Activated T-cell treated with anti-CD3 and anti-CD28 coated beads for 4 hours (primary cell): ENCODE data around the gene PAFAH1B2.
"Not testable (repeated sequence)": the region's sequence is repeated elsewhere in the genome, so short reads cannot be mapped to it uniquely, and the experiment has no call there.

Experiments used
- DNase-seq: peaks from one replicate; pipeline ENCODE4 v3.0.0-alpha.2; 2020

The PAFAH1B2 gene

DNA sequence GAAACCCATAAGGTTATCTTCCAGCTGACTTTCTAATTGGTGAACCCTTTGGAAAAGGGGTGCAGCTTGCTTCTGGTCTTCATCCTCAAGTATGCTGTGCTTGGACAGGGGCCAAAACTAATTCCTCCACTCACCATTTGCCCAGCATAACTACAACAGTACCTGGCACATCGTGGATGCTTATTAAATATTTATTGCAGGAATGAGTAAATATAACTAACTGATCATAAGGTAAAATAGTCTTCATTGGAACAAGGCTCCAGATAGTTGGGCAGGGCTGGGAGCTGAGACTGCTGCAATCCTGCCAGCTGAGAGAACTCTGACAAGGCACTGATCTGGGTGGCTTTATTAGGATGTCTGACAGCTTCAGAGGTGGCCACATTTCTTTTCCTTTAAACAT is 32.1 kb downstream of the PAFAH1B2 start:
- no peak for DNase-seq

DNA sequence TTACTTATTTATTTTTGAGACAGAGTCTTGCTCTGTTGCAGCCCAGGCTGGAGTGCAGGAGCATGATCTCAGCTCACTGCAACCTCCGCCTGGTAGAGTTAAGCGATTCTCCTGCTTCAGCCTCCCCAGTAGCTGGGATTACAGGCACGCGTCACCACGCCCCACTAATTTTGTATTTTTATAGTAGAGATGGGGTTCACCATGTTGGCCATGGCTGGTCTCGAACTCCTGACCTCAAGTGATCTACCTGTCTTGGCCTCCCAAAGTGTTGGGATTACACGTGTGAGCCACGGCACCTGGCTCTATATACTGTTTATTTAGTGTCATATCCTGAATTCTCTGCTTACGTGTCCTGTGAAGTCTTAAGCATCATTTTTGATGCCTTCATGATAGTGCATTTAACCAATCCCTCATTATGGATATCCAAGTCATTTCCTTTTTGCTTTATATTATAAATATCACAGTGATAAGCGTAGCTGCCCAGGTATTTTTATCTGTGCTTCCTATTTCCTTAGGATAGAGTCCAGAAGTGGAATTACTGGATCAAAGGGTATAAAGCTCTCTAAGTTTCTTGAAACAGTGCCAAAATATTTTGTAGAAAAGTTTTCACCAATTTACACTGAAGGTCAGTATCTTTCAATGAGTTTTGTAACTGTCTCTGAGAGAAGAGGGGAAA is 33.6 kb downstream of the PAFAH1B2 start:
- no peak for DNase-seq

DNA sequence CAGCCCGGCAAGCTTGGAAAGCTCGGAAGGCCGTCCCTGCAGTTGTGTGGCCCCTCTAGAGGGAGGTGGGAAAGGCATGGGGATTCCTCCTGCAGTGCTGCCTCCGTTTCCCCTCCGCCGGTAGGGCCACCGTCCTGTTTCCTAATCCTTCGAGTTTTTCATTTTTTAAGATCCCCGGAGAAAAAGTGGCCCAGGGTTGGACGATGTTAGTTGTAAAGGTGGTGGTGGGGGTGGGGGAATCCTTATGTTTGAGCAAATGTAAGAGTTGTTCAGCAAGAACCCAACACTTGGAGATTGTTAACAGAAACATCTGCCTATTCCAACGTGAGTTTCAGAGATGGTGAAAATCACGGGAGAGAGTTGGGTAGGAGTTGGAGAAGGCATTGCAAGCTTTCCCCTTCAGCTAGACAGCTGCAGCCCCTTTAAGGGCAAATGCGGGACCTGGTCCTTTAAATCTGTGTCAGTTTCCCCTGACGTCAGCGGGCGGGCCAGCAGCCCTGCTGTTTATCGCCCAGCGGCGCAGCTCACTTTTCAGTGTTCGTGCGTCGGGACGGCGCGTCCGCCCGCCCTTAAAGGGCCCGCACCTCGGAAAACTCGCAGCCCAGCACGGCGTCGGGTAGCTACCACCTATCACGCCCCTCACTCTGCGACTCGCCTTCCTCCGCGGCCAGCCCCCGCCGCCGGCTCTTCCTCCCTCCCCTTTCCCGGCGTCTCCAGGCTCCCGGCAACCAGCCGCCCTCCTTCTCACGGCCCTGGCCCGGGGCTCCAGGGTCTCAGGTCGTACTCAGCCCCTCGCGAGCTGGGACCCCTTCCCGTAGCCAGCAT is 34.3 kb downstream of the PAFAH1B2 start, which contains the start of gene SIDT2:
SIDT2 (plus strand) TSS at position 534 of the 825 bp plus-strand sequence. CDS start 521 bp downstream, outside the sequence.
- DNase-seq, result peak; percentile 77

DNA sequence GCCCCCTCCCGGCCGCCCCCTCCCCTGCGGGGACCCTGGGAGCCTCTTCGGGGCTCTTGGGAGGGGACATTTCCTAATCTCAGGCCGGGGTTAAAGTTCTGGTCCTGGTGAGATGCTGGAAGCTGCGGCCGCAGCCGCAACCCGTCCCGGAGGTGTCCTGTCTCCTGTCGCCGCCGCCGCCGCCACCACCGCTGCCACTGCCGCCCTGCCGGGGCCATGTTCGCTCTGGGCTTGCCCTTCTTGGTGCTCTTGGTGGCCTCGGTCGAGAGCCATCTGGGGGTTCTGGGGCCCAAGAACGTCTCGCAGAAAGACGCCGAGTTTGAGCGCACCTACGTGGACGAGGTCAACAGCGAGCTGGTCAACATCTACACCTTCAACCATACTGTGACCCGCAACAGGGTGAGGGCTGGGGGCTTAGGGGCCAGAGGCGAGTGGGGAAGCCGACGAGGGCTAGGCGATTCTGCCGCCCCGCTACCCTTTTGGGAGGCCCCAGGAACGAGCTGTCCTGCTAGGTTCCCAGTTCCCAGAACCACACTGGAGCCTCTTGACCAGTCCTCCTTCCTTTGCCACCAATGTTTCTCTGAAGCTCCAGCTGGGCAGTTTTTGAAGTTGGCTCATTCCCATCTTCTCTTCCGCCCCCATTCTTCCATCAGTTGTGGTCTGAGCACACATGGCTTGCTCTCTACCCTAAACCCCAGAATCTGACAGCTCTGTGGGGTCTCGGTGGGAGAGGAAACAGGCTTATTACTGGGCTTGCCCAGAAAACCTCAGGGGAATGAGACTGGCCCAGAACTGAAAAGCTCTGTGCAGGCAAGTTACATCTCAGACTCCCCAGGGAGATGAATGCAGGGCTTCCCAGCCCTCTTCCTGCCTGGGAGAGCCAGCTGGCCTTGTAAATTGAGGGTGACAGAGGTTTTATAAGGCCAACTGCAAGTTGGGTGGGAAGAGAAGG is 35.2 kb downstream of the PAFAH1B2 start:
- no peak for DNase-seq

DNA sequence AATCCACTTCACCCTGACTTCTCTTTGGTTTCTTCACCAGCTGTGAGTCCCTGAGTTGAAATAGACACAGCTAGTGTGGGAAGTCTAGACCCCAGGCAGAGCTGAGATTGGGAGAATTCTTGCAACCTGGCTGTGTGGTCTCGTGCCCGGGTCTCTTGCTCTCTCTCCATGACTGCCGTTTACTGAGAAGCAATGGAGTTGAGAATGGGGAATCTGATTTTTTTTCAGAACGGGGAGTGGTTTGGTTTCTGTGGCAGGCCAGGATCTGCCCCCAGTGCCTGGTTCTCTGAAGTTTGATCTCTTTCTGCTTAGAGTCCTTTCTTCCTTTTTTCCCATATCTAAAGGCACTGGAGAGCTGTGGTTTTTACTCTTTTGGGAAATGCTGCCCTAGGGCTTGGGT is 35.9 kb downstream of the PAFAH1B2 start:
- DNase-seq, result no peak

DNA sequence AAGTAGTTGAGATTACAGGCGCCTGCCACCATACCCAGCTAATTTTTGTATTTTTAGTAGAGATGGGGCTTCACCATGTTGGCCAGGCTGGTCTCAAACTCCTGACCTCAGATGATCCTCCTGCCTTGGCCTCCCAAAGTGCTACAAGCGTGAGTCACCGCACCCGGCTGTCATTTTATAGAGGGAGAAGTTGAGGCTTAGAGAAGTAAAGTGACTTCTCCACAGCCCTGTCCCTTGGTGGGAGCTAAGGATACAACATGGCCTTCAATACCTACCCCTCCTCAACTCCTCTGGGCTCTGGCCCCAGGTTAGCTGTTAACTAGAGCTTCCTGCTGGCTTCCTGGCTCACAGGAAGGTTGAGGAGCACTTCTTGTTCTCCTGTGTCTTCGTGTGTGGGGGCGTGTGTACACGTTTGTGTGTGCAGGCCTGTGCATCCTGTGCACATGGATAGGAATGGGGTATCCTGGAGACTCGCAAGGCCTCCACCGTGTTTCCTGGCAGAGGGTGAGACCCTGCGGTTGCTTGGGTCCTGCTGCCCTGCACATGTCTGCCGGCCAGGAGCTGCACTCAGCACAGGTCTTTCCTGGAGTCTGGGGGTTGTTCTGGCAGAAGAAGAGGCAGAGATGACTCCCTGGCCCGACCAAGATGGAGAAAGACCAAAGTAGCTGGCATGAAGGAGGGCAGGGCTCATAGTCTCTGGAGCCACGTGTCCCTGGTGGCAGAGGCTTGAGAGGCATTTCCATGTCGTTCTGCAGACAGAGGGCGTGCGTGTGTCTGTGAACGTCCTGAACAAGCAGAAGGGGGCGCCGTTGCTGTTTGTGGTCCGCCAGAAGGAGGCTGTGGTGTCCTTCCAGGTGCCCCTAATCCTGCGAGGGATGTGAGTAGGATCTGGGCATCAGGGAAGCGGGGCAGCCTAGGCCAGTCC is 36.8 kb downstream of the PAFAH1B2 start:
- peak; percentile 22 for DNase-seq

DNA sequence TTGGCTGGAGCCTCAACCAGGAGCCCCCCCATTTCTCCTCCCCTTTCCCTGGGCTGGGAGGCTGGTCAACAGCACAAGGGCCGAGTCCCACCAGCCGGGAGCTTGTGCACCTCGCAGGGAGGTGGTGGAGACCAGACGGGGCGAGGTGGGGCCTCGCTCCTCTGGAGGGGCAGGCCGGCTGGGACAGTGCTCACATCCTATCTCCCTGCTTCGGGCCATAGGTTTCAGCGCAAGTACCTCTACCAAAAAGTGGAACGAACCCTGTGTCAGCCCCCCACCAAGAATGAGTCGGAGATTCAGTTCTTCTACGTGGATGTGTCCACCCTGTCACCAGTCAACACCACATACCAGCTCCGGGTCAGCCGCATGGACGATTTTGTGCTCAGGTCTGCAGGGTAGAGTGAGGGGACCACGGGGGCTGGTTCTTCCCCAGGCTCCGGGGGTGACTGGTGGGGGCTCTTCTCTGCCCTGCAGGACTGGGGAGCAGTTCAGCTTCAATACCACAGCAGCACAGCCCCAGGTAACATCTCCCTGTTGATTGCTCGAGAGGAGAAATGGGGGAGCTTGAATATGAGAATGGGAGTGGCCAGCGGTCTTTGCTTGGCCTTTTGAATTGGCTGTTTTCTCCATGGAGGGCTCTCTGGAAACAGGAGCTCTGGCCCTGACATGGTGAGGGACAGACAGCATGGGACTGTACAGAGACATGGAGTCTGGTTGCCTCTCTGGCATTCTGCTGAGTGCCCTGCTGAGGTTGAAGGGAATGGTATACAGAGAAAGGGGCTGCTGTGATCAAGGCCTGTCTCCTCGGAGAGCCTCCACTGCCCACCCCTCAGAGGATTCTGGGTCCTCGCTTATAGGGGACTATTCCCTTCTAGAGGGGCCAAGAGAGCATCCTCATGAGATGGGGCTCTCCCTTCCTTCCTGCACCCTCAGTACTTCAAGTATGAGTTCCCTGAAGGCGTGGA is 37.8 kb downstream of the PAFAH1B2 start:
- DNase-seq, result no peak

DNA sequence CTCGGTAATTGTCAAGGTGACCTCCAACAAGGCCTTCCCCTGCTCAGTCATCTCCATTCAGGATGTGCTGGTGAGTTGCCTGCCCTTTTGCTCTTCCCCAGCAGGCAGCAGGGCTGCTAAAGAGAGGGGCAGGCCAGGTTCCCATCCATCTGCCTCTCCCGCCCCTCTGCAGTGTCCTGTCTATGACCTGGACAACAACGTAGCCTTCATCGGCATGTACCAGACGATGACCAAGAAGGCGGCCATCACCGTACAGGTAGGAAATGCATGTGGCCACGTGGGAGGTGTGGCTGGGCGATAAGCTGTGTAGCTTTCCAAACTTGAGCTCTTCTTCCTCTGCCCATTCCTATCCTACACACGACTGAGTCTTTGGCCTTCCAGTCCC is 38.5 kb downstream of the PAFAH1B2 start:
- DNase-seq, result no peak

DNA sequence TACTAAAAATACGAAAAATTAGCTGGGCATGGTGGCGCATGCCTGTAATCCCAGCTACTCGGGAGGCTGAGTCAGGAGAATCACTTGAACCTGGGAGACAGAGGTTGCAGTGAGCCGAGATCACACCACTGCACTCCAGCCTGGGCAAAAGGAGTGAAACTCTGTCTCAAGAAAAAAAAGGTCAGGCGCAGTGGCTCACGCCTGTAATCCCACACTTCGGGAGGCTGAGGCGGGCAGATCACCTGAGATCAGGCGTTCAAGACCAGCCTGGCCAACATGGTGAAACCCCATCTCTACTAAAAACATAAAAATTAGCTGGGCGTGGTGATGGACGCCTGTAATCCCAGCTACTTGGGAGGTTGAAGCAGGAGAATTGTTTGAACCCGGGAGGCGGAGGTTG is 39.1 kb downstream of the PAFAH1B2 start:
- not testable (repeated sequence) for DNase-seq

DNA sequence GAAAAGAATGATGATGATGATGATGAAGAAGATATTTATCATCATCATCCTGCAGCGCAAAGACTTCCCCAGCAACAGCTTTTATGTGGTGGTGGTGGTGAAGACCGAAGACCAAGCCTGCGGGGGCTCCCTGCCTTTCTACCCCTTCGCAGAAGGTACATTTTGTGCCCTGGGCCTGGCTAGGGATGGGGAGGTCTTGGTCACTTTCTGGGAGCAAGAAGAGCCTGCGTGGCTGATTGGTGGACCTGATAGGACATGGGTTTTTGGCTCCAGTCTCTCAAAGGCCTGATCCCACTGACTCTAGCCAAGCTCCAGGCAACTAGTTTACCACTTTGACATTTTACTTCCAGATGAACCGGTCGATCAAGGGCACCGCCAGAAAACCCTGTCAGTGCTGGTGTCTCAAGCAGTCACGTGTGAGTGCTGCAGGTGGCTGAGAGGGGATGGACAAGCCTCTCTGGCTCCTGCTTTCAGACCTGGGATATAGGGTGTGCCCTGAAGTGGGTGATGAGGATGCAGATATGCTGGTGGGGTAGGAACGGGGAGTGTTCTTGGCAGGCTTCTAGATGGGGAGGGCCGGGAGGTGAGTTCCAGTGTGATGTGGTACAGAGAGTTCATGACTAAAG is 39.8 kb downstream of the PAFAH1B2 start:
- no peak for DNase-seq

DNA sequence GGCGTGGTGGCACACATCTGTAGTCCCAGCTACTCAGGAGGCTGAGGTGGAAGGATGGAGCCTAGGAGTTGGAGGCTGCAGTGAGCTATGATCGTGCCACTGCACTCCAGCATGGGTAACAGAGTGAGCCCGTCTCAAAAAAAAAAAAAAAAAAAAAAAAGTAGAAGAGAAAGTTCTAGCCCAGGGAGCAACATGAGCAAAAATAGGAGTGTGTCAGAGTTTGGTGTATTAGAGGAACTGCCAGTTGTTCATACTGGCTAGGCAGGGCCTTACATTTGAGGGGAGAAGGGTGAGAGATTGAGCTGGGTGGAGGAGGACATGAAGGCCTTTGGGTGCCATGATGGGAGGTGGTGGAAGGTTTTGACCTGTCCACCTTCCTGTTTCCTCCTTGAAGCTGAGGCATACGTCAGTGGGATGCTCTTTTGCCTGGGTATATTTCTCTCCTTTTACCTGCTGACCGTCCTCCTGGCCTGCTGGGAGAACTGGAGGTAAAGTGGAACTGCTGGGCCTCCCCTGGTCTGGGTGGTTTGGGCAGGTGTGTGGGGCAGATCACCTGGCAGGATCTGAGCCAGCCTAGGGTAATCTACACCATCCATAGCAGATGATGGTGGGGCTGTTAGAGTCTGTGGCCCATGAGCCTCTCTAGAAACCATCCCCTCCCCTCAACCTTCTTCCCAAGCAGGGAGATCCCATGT is 41.8 kb downstream of the PAFAH1B2 start:
- DNase-seq, result no peak

DNA sequence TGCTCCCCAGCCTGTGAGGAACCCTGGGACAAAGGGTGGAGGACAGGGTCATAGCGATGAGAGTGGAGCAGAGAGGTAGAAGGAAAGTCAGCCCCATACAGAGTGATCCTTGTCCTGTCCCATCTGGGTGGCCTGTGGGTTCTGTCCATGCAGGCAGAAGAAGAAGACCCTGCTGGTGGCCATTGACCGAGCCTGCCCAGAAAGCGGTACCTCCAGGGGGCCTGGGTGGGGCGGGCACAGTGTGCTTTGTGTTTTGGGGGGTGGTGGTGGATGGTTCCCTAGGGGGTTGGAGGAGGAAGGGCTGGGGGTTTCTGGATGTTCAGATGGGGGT is 42.3 kb downstream of the PAFAH1B2 start:
- no peak for DNase-seq

DNA sequence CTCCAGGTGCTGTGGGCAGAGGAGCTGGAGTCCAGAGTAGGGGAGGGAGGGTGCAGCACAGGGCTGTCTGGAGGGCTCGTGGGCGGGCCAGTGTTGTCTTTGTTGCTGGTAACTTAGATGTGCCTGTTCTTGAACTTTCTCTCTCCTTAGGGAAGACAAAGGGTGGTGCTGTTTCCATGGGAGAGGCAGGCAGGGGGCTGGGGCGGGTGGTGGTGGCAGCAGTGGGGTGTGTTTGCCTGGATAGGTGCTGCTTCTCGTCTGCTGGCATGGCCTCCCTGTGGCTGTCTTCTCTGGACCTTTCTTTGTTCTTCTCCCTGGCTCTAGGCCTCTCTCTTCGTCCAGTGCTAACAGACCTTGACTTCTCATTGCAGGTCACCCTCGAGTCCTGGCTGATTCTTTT is 42.9 kb downstream of the PAFAH1B2 start:
- DNase-seq, result no peak

DNA sequence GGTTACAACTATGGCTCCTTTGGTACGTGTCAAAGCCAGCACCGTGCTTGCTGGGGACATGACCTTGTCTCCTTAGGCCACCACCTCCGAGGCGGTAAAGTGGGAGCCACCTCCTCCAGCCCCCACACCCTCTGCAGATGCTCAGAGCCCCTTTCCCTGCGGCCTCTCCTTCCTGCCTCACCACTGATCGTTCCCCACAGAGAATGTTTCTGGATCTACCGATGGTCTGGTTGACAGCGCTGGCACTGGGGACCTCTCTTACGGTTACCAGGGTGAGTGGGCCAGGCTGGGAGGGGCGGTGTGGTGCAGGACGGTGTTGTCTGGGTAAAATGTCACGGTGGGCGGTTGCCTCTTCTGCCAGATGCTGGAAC is 43.3 kb downstream of the PAFAH1B2 start:
- no peak for DNase-seq

DNA sequence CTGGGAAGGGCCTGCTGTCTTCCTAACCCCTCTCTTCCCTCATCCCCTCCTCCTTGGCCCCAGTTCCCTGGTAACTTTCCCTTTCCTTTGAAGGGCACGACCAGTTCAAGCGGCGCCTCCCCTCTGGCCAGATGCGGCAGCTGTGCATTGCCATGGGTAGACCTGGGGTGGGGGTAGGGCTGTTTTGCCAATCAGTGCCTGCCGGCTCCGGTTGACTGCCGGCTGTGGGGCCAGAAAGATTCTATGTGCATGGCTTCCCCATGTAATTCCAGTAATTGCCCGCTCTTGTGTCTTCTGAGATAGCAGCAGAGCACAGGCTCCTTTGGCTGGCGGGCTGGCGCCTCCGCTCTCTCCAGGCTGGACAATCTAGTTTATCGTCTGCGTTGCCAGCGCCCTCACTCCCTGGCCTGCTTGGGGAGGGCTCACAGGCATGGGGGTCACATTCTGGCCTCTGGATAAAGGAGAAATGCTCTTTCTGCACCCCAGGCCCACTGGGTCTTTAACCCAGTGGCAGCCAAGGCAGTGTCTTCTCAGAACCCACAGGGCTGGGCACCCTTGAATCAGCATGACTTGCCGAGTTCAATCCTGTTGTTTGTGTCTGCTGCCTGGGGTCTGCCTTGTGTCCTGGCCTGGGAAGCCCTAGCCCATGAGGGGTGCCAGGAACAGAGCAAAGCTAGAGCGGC is 43.9 kb downstream of the PAFAH1B2 start:
- no peak for DNase-seq

DNA sequence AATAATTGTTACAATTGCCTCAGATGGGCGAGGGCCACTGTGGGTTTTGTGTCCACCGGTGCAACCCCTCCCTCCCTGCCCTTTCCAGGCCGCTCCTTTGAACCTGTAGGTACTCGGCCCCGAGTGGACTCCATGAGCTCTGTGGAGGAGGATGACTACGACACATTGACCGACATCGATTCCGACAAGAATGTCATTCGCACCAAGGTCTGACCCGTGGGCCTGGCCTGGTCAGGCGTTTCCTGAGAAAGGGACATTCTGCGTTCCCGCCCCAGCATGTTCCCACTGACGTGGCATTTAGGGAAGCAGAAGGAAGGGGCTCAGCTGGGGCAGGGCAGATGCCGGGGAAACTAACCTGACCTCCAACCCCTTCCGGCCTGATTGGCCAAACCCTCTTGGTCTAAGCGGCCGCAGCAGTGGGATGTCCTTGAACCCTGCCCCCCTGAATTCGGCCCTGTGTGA is 44.6 kb downstream of the PAFAH1B2 start:
- DNase-seq, result no peak

DNA sequence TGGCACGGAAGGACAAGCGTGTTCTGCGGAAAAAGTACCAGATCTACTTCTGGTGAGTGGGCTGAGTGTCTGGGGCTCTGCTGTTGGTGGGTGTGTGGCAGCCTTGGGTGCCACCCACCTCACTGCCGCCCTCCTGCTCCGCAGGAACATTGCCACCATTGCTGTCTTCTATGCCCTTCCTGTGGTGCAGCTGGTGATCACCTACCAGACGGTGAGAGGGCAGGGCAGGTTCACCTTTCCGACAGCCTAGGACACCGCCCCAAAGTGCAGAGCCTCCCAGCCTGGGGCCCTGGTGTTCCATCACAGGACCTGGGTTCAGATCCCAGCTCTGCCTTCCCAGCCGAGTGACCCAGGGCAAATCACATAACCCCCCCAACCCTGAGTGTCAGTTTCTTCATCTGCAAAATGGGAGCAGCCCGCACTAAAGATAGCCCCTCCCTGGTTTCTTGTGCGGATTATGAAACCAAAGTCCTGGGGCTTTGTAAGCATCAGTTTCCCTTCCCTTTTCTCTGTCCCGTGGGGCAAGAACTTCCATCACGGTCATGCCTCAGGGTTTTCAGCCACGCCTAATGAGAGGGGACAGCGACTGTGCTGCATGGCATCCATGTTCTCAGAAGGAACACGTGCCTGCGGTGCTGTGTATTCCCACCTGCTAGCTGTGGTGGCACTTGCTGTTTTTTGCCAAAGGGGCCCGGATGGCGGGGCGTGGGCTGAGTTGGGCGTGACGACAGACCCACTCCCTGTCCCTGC is 45.3 kb downstream of the PAFAH1B2 start:
- DNase-seq, result no peak

DNA sequence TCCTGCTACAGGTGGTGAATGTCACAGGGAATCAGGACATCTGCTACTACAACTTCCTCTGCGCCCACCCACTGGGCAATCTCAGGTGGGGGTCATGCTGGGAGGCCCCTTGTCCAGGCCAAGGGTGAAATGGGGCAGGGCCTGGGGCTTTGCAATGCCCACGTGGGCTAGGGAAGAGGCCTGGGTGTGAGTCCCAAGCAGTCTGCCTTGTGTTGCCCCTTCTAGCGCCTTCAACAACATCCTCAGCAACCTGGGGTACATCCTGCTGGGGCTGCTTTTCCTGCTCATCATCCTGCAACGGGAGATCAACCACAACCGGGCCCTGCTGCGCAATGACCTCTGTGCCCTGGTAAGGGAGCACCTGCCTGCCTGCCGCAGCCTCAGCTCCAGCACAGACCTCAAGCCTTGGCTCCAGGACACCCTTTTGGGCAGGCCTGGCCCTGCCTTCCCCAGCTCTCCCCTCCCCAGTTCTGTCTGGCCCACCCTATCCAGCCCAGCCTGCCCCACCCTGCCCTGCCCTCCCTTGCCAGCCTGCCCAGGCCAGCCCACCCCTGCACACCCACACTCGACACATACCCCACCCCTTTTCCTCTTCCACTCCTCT is 46.0 kb downstream of the PAFAH1B2 start:
- DNase-seq, result no peak
